Activated naive CD8-positive, alpha-beta T cell (primary cell): Measurements from ENCODE around the gene KHDRBS2.
"Not testable (repeated sequence)": the region's sequence is repeated elsewhere in the genome, so short reads cannot be mapped to it uniquely, and the experiment has no call there.

ENCODE experiments used
- H3K27ac Mint-ChIP-seq: one replicate; pipeline ENCODE4 v1.8.0; 2021; ENCODE audit warnings: mixed read lengths
- H3K27me3 Mint-ChIP-seq: one replicate; pipeline ENCODE4 v1.8.0; 2021; ENCODE audit warnings: mixed read lengths
- H3K36me3 Mint-ChIP-seq: one replicate; pipeline ENCODE4 v1.8.0; 2021; ENCODE audit warnings: mixed read lengths
- H3K4me1 Mint-ChIP-seq: one replicate; pipeline ENCODE4 v1.8.0; 2021; ENCODE audit warnings: low read depth, mixed read lengths
- H3K4me3 Mint-ChIP-seq: one replicate; pipeline ENCODE4 v1.8.0; 2021; ENCODE audit warnings: mild to moderate bottlenecking, mixed read lengths
- H3K9me3 Mint-ChIP-seq: one replicate; pipeline ENCODE4 v1.8.0; 2021; ENCODE audit warnings: low read depth, mixed read lengths

Gene KHDRBS2

DNA sequence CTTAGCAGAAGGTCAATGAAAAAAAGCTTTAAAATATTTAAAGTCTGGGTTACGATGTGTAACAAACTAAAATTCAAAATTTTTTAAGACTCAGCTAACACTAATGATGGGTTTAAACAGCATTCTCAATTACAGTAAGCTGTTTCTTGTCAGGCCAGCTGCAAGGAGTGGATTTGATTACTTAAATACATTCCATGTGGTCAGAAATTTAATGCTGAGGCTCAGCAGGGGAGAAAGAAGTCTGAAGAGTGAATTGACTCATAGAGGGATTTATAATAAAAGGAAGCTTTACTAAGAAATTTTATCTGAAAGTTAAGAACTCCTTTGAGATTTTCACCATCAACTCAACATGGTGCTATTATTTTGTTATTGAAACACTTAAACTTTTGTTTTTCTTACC, 398.6 kb downstream of the KHDRBS2 start:
- Mint-ChIP-seq H3K4me1 (no peaks in the 10 kb centered on the region), H3K27me3 (no peaks in the 10 kb centered on the region), H3K4me3 (no peak overlapping the region), H3K9me3 (peaks cover 9% of the 10 kb centered on the region), H3K36me3 (no peaks in the 10 kb centered on the region), H3K27ac (no peak overlapping the region)

DNA sequence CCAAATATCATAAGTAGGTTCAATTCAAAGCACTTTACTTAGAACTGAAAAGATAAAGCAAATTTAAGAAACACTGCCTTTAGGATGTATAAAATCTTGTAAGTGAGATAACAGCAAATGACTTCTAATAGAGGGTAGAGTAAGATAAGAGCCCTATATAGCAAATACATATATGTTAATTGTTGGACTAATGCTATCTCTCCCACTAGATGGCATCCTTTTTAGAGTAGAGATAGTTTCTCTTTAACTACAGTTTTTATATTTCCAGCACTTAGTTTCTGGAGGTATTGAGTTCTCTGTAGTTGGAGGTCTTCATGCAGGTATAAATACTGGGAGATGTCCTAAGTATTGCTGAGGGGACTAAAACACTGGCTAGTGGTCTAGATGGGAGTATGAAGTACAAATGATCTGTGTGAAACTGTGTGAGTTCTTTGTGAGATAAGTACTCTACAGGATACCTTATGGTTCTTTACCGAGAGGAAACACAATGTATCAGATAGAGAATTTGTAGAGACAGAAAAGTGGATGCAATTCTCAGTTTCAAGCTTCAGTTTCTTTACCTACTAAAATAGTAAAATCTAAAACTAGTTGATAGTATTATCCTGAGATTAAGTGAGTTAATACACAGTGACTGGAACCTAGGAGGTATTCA, 399.3 kb downstream of the KHDRBS2 start:
- H3K4me3 Mint-ChIP-seq: no peak overlapping the region
- no peaks in the 10 kb centered on the region for H3K27me3 Mint-ChIP-seq
- H3K36me3 Mint-ChIP-seq: no peaks in the 10 kb centered on the region
- H3K9me3 Mint-ChIP-seq: peaks cover 9% of the 10 kb centered on the region
- H3K27ac Mint-ChIP-seq: no peak overlapping the region
- no peaks in the 10 kb centered on the region for H3K4me1 Mint-ChIP-seq

DNA sequence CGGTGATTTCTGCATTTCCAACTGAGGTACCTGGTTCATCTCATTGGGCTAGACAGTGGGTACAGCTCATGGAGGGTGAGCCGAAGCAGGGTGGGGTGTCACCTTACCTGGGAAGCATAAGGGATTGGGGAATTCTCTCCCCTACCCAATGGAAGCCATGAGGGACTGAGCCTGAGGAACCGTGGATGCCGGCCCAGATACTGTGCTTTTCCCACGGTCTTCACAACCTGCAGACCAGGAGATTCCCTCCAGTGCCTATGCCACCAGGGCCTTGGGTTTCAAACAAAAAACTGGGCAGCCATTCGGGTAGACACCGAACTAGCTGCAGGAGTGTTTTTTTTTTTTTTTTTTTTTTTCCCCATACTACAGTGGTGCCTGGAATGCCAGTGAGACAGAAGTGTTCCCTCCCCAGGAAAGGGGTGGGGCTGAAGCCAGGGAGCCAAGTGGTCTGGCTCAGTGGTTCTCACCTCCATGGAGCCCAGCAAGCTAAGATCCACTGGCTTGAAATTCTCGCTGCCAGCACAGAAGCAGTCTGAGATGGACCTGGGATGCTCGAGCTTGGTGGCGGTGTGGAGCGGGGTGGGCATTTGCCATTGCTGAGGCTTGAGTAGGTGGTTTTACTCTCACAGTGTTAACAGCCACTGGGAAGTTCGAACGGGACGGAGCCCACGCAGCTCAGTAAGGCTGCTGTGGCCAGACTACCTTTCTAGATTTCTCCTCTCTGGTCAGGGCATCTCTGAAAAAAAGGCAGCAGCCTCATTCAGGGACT, 416.2 kb downstream of the KHDRBS2 start:
- H3K9me3 Mint-ChIP-seq: peaks cover 15% of the 10 kb centered on the region
- H3K27me3 Mint-ChIP-seq: no peaks in the 10 kb centered on the region

DNA sequence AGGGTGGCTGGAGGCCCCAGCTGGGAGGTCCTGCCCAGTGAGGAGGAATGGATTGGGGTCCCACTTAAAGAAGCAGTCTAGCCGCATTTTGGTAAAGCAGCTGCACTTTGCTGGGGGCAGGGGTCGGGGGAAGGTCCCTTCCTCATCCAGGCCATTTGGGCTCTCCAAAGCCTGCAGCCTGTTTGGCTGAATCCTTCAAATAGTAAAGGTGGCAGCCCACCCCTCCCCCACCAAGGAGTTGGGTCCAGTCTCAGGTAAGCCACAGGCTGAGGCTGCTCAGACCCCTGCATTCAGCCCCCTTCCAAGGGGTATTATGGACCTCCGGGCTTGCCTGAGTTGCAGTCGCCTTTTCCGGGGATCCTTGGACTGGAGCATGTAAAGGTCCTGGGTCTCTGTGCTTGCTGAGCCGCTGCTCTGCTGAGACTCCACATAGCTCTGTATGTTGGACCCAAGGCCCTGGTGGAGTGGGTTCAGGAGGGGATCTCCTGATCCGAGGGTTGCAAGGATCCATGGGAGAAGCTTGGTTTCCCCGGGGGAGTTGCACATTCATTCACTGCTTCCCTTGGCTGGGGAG, 417.4 kb downstream of the KHDRBS2 start:
- H3K27me3 Mint-ChIP-seq: no peaks in the 10 kb centered on the region
- no peaks in the 10 kb centered on the region for H3K36me3 Mint-ChIP-seq
- no peak overlapping the region for H3K27ac Mint-ChIP-seq
- H3K9me3 Mint-ChIP-seq: peaks cover 19% of the 10 kb centered on the region
- H3K4me3 Mint-ChIP-seq: no peak overlapping the region
- no peaks in the 10 kb centered on the region for H3K4me1 Mint-ChIP-seq

More for the DNA sequence above, 416.2 kb downstream of the KHDRBS2 start:
- Mint-ChIP-seq H3K36me3 (no peaks in the 10 kb centered on the region), H3K4me1 (no peaks in the 10 kb centered on the region), H3K4me3 (no peak overlapping the region), H3K27ac (no peak overlapping the region)

DNA sequence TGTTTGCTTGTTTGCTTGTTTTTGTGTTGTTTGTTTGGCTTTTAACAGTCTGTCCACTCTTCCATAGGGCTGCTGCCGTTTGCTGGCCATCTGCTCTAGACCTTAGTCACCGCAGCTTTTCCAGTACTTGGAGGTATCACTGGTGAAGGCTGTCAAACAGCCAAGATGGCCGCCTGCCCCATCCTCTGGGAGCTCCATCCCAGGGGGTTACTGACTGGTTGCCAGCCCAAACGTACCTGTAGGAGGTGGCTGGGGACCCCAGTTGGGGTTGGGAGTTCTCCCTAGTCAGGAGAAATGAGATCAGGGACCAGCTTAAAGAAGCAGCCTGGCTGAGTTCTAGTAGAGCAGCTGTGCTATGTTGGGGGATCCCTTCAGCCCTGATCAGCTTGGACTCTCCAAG, 418.4 kb downstream of the KHDRBS2 start:
- no peaks in the 10 kb centered on the region for H3K36me3 Mint-ChIP-seq
- no peak overlapping the region for H3K4me3 Mint-ChIP-seq
- no peaks in the 10 kb centered on the region for H3K27me3 Mint-ChIP-seq
- H3K27ac Mint-ChIP-seq: no peak overlapping the region
- H3K9me3 Mint-ChIP-seq: peaks cover 29% of the 10 kb centered on the region
- no peaks in the 10 kb centered on the region for H3K4me1 Mint-ChIP-seq

DNA sequence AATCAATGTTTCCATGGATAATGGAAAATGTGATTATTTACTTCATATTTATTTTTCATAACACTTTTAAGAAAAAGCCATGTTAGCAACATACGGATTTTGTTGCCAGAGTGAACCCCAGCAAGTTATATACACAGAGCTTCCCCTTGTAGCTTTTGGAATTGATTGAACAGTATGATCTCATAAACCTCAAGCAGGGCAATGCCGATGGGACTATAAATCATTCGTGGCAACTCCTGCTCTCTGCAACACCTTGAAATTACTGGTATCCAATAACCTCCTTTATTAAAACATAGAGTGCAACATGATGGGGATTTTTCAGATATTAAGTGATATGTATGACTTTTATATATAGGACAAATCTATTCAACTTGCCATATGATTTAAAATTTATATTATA, 428.5 kb downstream of the KHDRBS2 start:
- no peaks in the 10 kb centered on the region for H3K27me3 Mint-ChIP-seq
- no peaks in the 10 kb centered on the region for H3K36me3 Mint-ChIP-seq
- peaks cover 22% of the 10 kb centered on the region for H3K9me3 Mint-ChIP-seq
- H3K27ac Mint-ChIP-seq: no peak overlapping the region
- no peak overlapping the region for H3K4me3 Mint-ChIP-seq
- no peaks in the 10 kb centered on the region for H3K4me1 Mint-ChIP-seq

DNA sequence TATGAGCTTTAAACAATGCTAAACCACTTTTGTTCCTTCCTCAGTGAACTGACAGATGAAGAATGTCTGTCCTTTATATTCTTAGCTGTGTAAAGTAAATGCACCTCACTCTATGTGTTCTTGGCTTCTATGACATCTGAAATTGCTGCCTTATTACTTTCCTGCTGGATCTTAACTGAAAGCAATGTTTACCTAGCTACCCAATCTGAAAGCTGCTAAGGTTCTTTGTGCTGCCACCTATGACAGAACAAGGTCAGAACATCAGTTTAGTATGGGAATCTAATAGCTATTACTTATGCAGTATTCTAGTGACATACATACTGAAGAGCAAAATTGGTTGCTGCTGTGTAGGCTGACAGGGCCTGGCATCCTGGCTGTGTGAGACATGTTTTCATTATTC, 444.1 kb downstream of the KHDRBS2 start:
- Mint-ChIP-seq H3K4me3 (no peak overlapping the region), H3K4me1 (no peaks in the 10 kb centered on the region), H3K27me3 (no peaks in the 10 kb centered on the region), H3K36me3 (no peaks in the 10 kb centered on the region), H3K27ac (no peak overlapping the region), H3K9me3 (peaks cover 11% of the 10 kb centered on the region)

DNA sequence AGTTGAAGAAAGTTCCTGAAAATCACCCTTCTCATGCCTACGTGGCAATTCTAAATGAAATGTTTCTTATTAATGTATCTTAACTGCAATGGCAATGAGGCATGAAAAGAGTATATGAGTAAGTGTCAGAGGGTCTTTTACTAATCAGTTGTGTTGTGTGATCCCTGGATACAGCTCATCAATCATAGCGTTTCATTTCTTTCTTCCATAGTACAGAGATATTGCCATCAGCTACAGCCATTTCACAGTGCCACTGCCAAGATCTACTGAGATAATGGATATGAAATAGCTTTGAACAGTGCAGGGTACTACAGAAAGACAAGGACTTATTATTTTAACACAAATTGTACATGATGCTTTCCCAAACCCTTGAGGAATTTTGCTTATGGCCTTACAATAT, 450.8 kb downstream of the KHDRBS2 start:
- no peak overlapping the region for H3K27ac Mint-ChIP-seq
- peaks cover 3% of the 10 kb centered on the region for H3K9me3 Mint-ChIP-seq
- no peaks in the 10 kb centered on the region for H3K27me3 Mint-ChIP-seq
- H3K4me1 Mint-ChIP-seq: no peaks in the 10 kb centered on the region
- no peak overlapping the region for H3K4me3 Mint-ChIP-seq
- H3K36me3 Mint-ChIP-seq: no peaks in the 10 kb centered on the region

DNA sequence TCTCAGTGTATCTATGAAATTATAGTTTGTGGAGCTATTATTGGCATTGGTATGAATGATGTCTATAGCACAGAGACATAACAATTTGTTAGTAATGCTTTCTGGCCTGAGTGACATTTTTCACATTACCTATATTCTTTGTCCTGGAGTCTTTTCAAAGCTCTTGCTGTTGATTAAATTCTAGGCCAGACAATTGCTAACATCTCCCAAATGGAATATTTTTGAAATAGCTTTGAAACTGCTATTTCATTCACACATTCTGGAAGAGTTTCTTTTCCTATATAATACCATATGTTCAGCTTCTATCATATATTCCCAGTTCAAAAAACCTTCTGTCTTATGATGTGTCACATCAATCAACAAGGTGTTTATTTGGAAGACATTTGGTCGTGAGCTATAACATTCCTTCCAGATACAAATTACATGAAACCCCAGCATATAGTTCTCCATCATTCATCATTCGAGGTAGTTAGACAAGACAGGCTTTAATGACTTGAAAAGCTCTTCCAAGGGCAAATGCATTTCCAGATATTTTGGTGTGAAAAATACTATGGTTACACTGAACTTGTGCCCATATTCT, 452.8 kb downstream of the KHDRBS2 start:
- Mint-ChIP-seq H3K9me3 (peaks cover 3% of the 10 kb centered on the region), H3K27me3 (no peaks in the 10 kb centered on the region), H3K36me3 (no peaks in the 10 kb centered on the region), H3K4me3 (no peak overlapping the region), H3K27ac (no peak overlapping the region), H3K4me1 (no peaks in the 10 kb centered on the region)

DNA sequence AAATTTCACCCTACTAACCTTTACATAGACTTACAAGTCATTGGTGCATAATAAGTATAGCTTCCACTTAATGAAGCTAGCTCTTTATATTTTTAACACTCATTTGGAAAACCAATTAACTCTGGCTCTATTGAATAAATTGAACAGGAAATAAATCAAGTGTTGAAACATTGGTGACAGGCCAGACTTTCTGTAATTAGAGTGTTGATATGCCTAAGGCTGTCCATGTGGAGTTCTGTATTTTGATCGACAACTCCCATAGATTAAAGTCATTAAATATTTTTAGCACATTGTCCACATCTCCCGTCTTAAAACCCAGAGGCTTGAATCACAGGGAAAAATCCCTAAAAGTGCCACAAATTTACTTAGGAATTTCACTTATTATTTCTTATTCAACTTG, 468.3 kb downstream of the KHDRBS2 start:
- Mint-ChIP-seq H3K36me3 (no peaks in the 10 kb centered on the region), H3K27ac (no peak overlapping the region), H3K4me3 (no peak overlapping the region), H3K27me3 (no peaks in the 10 kb centered on the region), H3K9me3 (peaks cover 15% of the 10 kb centered on the region), H3K4me1 (no peaks in the 10 kb centered on the region)

DNA sequence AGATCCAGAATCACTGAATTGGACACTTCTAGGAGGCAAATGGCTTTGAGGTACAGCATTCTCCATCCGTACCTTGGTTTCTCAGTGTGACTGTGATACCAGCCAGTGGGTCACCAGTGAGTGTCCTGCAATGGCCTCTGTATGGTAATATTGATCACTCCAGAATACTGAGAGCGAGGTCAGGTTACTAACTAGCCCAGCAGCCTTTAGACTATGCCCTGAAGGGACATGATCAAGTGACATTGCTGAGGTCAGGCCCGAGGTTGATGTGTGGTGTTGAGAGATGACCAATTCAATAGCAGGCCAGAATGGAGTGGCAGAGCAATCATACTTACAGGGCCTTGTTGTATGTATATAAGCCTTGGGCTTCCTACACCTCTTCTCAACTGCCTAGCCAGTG, 476.0 kb downstream of the KHDRBS2 start:
- H3K4me1 Mint-ChIP-seq: no peaks in the 10 kb centered on the region
- H3K27me3 Mint-ChIP-seq: no peaks in the 10 kb centered on the region
- peaks cover 10% of the 10 kb centered on the region for H3K9me3 Mint-ChIP-seq
- H3K27ac Mint-ChIP-seq: no peak overlapping the region
- H3K4me3 Mint-ChIP-seq: no peak overlapping the region
- no peaks in the 10 kb centered on the region for H3K36me3 Mint-ChIP-seq

DNA sequence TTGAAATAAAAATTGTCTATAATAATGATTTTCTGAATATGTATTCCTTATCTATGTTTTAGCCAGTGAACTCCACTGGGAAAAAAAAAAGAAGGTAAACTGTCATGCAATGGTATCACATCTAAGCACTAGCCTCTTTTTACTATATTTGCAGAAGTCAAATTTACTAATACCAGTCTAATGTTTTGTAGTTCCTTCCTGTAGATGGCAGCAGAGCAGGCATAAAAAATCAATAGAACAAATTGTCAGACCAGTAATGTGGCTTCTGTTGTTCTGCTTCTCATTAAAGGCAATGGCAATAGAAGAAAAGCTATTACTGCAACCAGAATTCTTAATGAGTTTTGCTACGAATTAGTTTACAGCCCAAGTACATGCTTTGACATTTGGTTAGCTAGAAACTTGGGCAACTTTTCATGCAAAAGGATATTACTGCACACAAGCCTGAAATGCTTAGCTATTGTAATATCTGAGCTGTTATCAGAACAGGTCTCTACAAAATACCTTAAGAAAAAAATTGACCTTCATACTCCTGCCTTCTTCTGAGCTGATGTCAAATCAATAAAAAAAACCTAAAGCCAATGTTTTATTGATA, 476.9 kb downstream of the KHDRBS2 start:
- H3K9me3 Mint-ChIP-seq: peaks cover 12% of the 10 kb centered on the region
- no peaks in the 10 kb centered on the region for H3K4me1 Mint-ChIP-seq
- H3K4me3 Mint-ChIP-seq: no peak overlapping the region
- H3K36me3 Mint-ChIP-seq: no peaks in the 10 kb centered on the region
- no peak overlapping the region for H3K27ac Mint-ChIP-seq
- H3K27me3 Mint-ChIP-seq: no peaks in the 10 kb centered on the region

DNA sequence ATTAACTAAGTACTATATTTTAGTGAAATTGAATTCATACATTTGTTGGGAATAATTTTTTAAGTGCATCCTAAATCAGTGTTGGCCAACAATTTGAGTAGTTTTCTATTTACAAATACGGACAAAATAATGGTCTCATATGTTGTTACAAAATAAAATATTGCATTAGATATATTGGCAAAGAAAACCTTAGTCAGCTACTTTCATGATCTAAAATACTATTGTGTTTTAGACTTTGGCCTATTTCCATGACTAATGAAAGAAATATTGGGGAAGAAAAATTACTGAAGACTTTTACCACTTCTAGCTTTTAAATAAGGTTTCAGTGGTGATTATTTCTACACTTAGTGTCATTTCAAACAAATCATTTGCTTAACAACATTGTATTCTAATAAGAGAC, 498.0 kb downstream of the KHDRBS2 start:
- Mint-ChIP-seq H3K36me3 (no peaks in the 10 kb centered on the region), H3K27ac (no peak overlapping the region), H3K9me3 (no peaks in the 10 kb centered on the region), H3K27me3 (no peaks in the 10 kb centered on the region), H3K4me3 (no peak overlapping the region), H3K4me1 (no peaks in the 10 kb centered on the region)

DNA sequence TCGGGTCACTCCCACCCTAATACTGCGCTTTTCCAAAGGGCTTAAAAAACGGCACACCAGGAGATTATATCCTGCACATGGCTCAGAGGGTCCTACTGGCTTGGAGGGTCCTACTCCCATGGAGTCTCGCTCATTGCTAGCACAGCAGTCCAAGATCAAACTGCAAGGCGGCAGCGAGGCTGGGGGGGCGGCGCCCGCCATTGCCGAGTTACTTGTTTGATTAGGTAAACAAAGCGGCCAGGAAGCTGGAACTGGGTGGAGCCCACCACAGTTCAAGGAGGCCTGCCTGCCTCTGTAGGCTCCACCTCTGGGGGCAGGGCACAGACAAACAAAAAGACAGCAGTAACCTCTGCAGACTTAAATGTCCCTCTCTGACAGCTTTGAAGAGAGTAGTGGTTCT, 516.6 kb downstream of the KHDRBS2 start:
- not testable (repeated sequence) for H3K36me3 Mint-ChIP-seq, H3K4me1 Mint-ChIP-seq, H3K27me3 Mint-ChIP-seq, H3K4me3 Mint-ChIP-seq, H3K27ac Mint-ChIP-seq
- H3K9me3 Mint-ChIP-seq: peaks cover 26% of the 10 kb centered on the region

DNA sequence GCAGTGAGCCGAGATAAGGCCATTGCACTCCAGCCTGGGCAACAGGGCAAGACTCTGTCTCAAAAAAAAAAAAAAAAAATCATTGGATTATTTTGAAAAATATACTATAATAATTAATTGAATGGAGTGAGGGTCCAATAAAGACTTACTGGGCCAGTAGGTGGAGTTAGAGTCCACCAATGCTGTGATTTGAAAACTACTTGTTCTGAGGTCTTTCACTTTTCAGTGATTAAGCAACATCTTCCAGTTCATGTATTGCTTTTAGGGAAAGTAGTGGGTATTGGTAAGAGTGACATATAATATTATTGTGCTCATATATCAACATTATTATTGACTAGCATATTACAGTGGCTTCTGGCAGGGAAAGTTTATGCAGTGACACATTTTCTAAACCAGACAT, 530.3 kb downstream of the KHDRBS2 start:
- Mint-ChIP-seq H3K4me1 (no peaks in the 10 kb centered on the region), H3K36me3 (no peaks in the 10 kb centered on the region), H3K27ac (no peak overlapping the region), H3K9me3 (peaks cover 8% of the 10 kb centered on the region), H3K27me3 (no peaks in the 10 kb centered on the region), H3K4me3 (no peak overlapping the region)
